ENCODE data around the gene INO80C. TPM values are rescaled to one million over a fixed set of nuclear protein-coding genes. Genes with fewer than 3 reads are reported as not detected.

Gene INO80C
- polyA plus RNA-seq, 1 donor (not counting 4 experiments of a cell fraction or from before 2014, with no cell fraction given), result 54.7 TPM

DNA sequence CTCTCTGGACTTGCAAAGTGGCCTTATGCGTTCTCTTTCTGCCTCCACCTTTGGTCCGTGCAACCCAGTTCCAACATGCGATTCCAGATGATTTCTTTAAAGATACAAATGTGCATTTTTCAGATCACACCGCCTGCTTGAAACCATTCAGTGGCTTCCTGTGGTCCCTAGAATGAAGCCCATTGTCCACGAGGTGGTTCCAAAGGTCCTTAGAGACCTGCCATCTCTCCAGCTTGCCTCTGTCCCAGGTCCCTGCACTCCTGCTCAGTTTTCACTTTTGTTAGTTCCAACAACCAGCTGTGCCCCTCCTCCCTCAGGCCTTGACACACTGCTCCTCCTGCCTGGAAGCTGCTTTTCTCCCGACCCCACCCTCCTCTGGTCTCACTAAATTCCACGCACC, 3.6 kb upstream of the INO80C start:
- peaks cover 3% of the 10 kb centered on the region for H3K79me2 ChIP-seq (ENCODE audit: control insufficient read depth, insufficient read depth, low read length)
- peak overlapping the region; percentile 63 for H3K4me2 ChIP-seq (ENCODE audit: control insufficient read depth, extremely low read depth, insufficient read depth, low read depth, low read length)
- H2AFZ ChIP-seq (ENCODE audit: control insufficient read depth, low read length), result peak overlapping the region; percentile 57
- FAIRE-seq (no peak), DNase-seq (ENCODE audit: low read depth, low spot score) (no peak)
- H3K9me3 ChIP-seq (ENCODE audit: control insufficient read depth, low read depth, low read length), result no peaks in the 10 kb centered on the region
- no peaks in the 10 kb centered on the region for H3K36me3 ChIP-seq (ENCODE audit: control insufficient read depth in 2 of 2, extremely low read depth in 1 of 2, insufficient read depth in 2 of 2, low read length in 2 of 2)
- dilution Hi-C loops (cut with MboI; ENCODE audit: extremely low pct_ligation_motif_present, low sequenced_read_pairs), result no loop called here
- no peaks in the 10 kb centered on the region for H3K27me3 ChIP-seq (ENCODE audit: control insufficient read depth, extremely low read depth, insufficient read depth, low read length)
- no peak overlapping the region for H3K9ac ChIP-seq (ENCODE audit: control insufficient read depth, extremely low read depth, insufficient read depth, low read length)
- no peaks in the 10 kb centered on the region for H4K20me1 ChIP-seq (ENCODE audit: control insufficient read depth, extremely low read depth, insufficient read depth, low read length)
- peak overlapping the region; percentile 65 for H3K27ac ChIP-seq (ENCODE audit: control insufficient read depth, insufficient read depth, low read length)
- H3K4me1 ChIP-seq (ENCODE audit: control insufficient read depth, extremely low read depth, insufficient read depth, low read length), result peaks cover 39% of the 10 kb centered on the region
- no peak for TF ChIP-seq EZH2 (IDR thresholded peaks at IDR 0.05; ENCODE audit: low read length)
- TF ChIP-seq, protein P1, sequence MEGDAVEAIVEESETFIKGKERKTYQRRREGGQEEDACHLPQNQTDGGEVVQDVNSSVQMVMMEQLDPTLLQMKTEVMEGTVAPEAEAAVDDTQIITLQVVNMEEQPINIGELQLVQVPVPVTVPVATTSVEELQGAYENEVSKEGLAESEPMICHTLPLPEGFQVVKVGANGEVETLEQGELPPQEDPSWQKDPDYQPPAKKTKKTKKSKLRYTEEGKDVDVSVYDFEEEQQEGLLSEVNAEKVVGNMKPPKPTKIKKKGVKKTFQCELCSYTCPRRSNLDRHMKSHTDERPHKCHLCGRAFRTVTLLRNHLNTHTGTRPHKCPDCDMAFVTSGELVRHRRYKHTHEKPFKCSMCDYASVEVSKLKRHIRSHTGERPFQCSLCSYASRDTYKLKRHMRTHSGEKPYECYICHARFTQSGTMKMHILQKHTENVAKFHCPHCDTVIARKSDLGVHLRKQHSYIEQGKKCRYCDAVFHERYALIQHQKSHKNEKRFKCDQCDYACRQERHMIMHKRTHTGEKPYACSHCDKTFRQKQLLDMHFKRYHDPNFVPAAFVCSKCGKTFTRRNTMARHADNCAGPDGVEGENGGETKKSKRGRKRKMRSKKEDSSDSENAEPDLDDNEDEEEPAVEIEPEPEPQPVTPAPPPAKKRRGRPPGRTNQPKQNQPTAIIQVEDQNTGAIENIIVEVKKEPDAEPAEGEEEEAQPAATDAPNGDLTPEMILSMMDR (optimal IDR thresholded peaks at IDR 0.05 in 1 of 3, IDR thresholded peaks at IDR 0.05 in 1 of 3, conservative IDR thresholded peaks at IDR 0.05 in 1 of 3; ENCODE audit: extremely low read depth in 1 of 3, insufficient read depth in 2 of 3, low read length in 3 of 3), result no peak
- no peak overlapping the region for H3K4me3 ChIP-seq (ENCODE audit: control insufficient read depth in 2 of 3, extremely low read depth in 1 of 3, insufficient read depth in 2 of 3, low read depth in 1 of 3, low read length in 3 of 3)
- no peaks in the 10 kb centered on the region for H3K9me1 ChIP-seq (ENCODE audit: control insufficient read depth, extremely low read depth, insufficient read depth, low read length)

GRCh38 chr18:35500113-35500512, 2.4 kb upstream of the INO80C start:
- no peak for DNase-seq (ENCODE audit: low read depth, low spot score)
- no peaks in the 10 kb centered on the region for H3K27me3 ChIP-seq (ENCODE audit: control insufficient read depth, extremely low read depth, insufficient read depth, low read length)
- H3K4me2 ChIP-seq (ENCODE audit: control insufficient read depth, extremely low read depth, insufficient read depth, low read depth, low read length), result no peak overlapping the region
- H3K9ac ChIP-seq (ENCODE audit: control insufficient read depth, extremely low read depth, insufficient read depth, low read length), result no peak overlapping the region
- no peaks in the 10 kb centered on the region for H4K20me1 ChIP-seq (ENCODE audit: control insufficient read depth, extremely low read depth, insufficient read depth, low read length)
- H3K36me3 ChIP-seq (ENCODE audit: control insufficient read depth in 2 of 2, extremely low read depth in 1 of 2, insufficient read depth in 2 of 2, low read length in 2 of 2), result no peaks in the 10 kb centered on the region
- no peaks in the 10 kb centered on the region for H3K9me1 ChIP-seq (ENCODE audit: control insufficient read depth, extremely low read depth, insufficient read depth, low read length)
- H3K4me3 ChIP-seq (ENCODE audit: control insufficient read depth in 2 of 3, extremely low read depth in 1 of 3, insufficient read depth in 2 of 3, low read depth in 1 of 3, low read length in 3 of 3), result no peak overlapping the region
- no peak overlapping the region for H3K27ac ChIP-seq (ENCODE audit: control insufficient read depth, insufficient read depth, low read length)
- H3K79me2 ChIP-seq (ENCODE audit: control insufficient read depth, insufficient read depth, low read length), result peaks cover 14% of the 10 kb centered on the region
- dilution Hi-C loops (cut with MboI; ENCODE audit: extremely low pct_ligation_motif_present, low sequenced_read_pairs), result no loop called here
- peaks cover 47% of the 10 kb centered on the region for H3K4me1 ChIP-seq (ENCODE audit: control insufficient read depth, extremely low read depth, insufficient read depth, low read length)
- TF ChIP-seq, protein P1 (optimal IDR thresholded peaks at IDR 0.05 in 1 of 3, IDR thresholded peaks at IDR 0.05 in 1 of 3, conservative IDR thresholded peaks at IDR 0.05 in 1 of 3; ENCODE audit: extremely low read depth in 1 of 3, insufficient read depth in 2 of 3, low read length in 3 of 3), result no peak
- TF ChIP-seq EZH2 (IDR thresholded peaks at IDR 0.05; ENCODE audit: low read length), result no peak
- no peak for FAIRE-seq
- H2AFZ ChIP-seq (ENCODE audit: control insufficient read depth, low read length), result peak overlapping the region; percentile 78
- no peaks in the 10 kb centered on the region for H3K9me3 ChIP-seq (ENCODE audit: control insufficient read depth, low read depth, low read length)
